Effector CD8-positive, alpha-beta T cell (primary cell): ENCODE data around the gene DLG2.

Experiments used
- DNase-seq: peaks from one replicate; lab custom pipeline; 2025; lab: John Stamatoyannopoulos, UW

Gene DLG2

DNA sequence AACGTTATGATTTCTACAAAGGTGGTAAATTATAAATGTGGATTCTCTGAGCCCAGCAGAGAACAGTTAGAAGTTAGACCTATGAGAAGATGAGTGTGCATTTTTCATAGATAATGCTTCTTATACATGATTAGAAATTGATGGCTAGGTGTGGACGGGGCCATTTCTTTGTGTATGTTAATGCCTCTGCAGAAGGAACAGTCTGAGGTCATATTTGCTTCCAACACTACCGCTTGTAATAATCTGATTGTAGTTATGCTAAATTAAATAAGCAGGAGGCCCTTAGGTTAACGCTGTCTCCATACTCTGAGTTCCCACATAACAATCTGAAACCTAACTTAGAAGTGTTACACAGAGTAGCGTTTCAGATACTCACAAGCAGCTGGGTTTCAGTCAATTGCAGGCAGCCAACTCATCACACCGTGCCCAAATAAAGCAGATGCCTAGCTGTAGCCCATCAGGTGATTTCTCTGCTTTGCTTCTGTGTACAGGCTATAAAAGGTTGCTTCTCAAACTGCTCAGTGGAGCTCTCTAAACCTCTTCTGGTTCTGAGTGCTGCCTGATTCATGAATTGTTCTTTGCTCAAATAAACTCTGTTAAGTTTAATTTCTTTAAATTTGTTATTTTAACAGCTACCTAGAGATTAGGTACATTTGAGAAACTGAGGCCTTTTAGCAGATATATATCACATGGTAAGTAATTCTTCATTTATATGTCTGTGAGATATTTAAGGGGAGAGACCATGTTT lies 1702.2 kb downstream of the DLG2 start:
- DNase-seq = no peak

DNA sequence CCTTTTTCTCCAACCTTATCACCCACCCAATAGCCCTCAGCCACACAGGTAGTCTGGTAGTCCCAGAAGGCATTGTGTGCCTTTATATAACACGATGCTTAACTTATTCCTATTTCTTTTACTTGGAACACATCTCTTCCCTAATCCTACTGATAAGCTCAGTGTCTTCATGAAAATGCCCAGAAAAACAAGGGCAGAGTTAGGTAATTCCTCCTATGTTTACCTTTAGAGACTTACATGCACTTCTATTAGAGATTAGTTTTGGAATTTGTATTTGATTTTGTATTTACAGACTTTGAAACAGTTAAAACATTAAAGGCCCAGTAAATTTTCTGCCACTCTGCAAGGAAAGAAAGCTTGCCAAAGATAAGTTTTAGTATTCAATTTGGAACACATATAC lies 1703.2 kb downstream of the DLG2 start:
- no peak for DNase-seq

DNA sequence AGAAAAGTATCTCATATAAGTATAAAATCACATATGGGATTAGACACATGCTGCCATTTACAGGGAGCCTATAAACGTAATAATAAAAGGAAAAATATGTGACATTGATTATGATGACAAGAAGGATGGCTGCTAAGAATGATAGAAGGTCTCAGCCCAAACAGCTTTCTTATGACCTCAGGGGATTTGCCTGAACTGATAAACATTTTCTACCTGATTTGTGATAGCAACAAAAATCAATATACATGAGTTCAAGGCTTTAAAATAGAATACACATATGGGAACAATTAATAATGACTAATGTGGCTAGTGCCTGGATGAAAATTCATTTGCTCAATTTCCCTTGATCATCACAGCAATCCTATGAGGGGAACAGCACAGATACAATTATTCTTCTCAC lies 1704.2 kb downstream of the DLG2 start:
- no peak for DNase-seq

GRCh38 chr11:83922318-83922717 lies 1704.8 kb downstream of the DLG2 start:
- no peak for DNase-seq

- DNase-seq = no peak
Measured at GRCh38 chr11:83921447-83922192, 1705.5 kb downstream of the DLG2 start.

DNA sequence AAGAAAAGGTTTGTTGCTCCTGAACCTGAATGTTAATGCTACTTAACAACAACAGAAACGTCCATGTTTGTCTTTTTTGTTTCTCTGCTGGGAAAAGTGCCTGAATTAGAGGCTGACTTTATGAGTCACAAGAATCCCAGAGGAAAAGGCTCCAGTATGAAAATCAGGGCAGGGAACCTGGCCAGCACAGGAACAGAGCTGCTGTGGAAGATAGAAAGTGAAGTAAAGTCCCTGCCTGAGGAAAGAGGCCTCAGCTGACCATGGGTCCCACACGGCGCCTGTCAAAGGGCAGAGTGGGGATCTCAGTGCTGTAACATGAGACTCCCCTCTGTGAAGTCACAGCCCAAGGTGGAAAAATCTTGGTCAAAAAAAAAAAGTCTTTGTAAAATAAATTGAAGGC lies 1708.7 kb downstream of the DLG2 start:
- no peak for DNase-seq

DNA sequence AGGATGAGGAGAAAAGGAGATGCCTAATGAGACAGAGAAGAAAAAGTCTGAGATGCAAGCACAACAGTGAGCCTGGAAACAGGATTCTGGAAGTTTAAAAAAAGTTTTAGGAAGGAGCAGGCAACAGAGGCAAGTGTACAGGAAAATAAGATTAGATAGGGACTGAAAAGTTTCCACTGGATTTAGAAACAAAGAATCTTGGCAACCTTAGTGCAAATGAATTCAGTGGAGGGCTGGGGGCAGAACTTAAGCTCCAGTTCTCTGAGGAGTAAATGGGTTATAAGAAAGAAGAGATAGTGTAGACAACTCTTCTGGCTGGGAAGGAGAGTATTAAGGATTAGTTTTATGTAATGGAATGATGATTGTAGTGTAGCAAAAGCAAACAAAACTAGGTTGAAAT lies 1712.1 kb downstream of the DLG2 start:
- DNase-seq = no peak

DNA sequence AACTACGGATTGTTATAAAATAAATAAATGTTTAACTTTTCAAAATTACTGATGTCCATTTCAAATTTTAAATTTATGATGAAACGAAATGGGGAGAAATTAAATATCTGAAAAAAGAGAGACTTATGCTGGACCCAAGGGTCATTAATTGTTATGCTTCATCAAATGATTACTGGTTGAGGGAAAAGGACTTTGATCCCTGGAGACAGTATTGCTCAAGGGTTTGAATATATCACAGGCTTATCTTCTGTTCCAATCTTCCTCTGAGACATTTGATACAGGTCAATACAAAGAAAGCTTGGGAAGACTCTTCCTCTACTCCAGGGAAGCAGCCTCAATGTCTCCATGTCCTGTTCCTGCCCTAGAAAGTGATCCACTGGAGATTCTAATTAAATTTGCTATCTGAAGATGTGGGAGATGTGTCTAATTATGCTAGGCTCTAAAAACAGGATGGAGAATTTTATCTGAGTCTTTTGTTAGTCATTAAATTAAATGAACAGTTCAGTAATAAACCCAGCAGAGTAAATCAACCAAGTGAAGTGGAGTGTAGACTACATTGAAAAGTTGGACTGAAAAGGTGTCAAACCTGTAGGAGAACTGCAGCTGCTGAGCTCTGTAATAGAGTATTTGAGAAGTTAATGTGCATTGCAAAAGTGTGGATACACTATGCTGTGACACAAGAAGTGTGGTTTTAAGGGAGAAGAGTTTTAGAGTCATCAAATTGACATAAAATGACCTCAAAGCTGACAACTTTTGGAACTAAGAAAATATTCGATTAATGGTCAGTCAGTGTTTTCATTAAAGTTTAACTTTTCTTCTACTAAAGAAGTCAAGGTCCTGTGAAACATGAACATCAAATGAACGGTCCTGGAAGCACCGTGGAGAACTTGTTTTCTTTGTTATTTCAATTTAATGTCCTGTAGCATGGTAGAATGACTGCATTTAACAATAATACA lies 1717.3 kb downstream of the DLG2 start:
- no peak for DNase-seq

GRCh38 chr11:83908298-83908856 lies 1718.8 kb downstream of the DLG2 start:
- no peak for DNase-seq

GRCh38 chr11:83895516-83895915 lies 1731.6 kb downstream of the DLG2 start:
- no peak for DNase-seq

- no peak for DNase-seq
Measured at GRCh38 chr11:83881428-83881827, 1745.7 kb downstream of the DLG2 start.

- DNase-seq = no peak
Measured at GRCh38 chr11:83871054-83871453, 1756.1 kb downstream of the DLG2 start.

DNA sequence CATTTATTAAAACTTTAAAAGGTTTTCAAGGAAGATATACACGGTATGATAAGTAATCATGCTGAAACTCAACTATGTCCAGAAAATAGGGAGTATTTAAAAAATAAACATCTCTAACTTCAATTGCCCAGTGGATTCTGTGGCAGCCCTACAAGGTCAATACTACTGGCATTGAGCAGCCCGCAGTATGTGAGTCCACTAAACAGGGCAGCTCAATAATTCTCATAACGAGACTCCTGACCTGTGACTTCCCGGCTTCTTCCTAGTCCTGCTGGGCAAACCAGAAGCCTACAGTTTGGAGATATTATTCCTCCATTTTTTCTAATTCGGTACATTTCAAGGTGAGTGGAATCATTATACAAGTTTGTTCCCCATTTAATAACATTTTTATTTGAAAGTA lies 1760.5 kb downstream of the DLG2 start:
- no peak for DNase-seq

DNA sequence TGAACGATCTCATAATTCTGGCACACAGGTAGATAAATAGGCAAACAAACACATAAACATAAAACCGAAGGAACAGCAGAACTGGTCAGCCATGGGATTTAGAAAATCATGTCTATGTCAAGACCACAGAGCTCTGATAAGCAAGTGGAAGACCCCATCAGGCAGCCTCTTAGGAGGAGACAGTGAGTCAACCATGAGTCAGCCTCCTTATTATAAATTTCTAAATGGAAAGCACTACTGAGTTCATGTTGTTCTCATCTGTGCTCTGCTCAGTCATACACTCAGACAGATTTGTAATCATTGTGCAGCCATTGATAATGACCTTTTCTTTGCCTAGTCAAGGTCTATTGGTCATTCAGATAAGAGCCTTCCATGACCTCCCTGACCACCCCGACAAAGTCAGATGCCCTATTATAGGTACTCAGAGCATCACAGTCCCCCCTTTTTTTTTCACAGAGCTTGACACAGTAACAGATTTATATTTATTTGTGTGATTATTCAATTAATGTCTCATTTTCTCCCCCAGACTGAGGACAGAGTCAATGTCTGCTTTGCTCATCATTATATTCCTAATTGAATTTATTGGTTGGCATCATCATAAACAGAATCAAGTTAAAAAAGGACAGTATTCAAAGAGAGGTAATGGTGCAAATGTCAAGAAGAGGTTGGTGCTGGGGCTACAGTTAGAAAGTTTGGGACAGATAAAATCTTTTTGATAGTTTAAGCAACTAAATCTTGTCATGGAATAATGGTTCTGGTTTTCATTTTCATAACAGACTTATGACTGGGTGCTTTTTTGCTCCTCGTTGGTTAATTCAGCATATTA lies 1761.3 kb downstream of the DLG2 start:
- no peak for DNase-seq

GRCh38 chr11:83864412-83865057 lies 1762.6 kb downstream of the DLG2 start:
- DNase-seq = no peak

- no peak for DNase-seq
Measured at GRCh38 chr11:83863272-83863671, 1763.9 kb downstream of the DLG2 start.

- DNase-seq = no peak
Measured at GRCh38 chr11:83862691-83863090, 1764.5 kb downstream of the DLG2 start.

DNA sequence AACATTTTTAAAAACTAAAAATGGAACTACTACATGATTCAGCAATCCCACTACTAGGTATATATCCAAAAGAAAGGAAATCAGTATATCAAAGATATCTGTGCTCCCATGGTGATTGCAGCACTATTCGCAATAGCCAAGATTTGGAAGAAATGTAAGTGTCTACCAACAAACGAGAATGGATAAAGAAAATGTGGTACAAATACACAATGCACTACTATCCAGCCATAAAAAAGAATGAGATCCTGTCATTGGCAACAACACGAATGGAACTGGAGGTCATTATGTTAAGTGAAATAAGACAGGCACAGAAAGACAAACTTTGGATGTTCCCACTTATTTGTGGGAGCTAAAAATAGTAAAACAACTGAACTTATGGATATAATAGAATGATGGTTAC lies 1765.1 kb downstream of the DLG2 start:
- no peak for DNase-seq

GRCh38 chr11:83858694-83859093 lies 1768.5 kb downstream of the DLG2 start:
- DNase-seq = no peak

- DNase-seq = no peak
Measured at GRCh38 chr11:83855237-83855636, 1771.9 kb downstream of the DLG2 start.
